GM21825 (cell line): ENCODE results near the gene MTCL1.

Experiments used
- ATAC-seq: cut with Tn5 transposase; IDR thresholded peaks from one replicate; pipeline ENCODE4 v1.9.1; 2021; ENCODE audit warnings: mild to moderate bottlenecking, moderate library complexity; ENCODE audit not compliant: unreplicated experiment

The MTCL1 gene

DNA sequence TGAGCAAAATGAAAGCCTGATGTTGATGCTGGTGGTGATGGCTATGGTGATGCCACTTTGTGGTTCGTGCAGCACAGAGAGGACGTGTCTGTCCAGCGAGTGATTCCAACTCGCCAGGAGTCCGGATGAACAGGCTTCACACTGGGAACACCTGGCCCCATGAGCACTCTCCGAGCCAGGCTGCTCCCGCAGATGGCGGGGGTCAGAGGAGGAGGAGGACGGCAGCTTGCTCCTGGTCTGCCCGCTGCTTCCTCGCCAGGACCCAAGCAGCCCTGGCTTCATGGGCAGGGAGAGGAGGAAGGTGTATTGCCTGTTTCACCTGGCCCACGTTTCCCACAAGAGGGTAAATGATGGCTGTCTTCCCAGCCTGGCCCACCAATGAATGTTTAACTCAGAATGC is 121.6 kb downstream of the MTCL1 start:
- ATAC-seq: no peak

DNA sequence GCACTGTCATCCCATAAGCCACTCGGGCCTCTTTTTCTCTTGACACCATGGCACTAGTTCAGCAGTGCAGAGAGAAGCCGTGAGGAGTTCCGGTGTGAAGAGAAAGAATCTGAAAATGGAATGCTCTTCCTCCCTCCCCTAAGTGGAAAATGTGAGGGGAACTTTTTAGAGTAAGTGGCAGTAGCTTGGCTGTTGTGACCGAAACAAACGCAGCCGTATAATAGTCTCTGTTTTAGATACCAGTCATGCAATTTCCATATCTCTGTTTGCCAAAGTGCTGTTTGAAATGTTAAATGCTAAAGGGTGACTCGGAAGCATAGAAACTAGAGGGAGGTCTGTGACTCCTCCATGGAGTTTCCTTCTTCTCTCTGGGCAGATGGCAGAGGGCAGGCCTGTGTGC is 122.9 kb downstream of the MTCL1 start:
- no peak for ATAC-seq

DNA sequence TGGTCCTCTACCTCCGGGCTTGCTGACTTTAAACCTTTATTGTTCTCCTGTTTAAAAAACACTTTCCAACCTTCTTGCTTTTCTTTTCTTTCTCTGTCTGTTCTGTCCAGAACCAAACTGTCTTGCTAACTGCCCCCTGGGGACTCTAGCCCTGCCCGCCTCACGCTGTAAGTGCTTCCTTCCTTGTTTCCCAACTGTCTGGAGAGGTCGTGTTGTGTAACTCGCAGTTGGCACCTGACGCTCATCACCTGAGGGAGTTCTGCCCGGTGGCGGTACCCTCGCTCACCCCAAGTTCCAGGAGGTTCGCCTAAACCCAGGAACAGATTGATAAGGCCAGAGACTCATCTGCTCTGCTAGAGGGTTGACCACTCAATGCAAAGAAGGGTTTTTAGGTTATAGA is 123.4 kb downstream of the MTCL1 start:
- ATAC-seq: no peak

DNA sequence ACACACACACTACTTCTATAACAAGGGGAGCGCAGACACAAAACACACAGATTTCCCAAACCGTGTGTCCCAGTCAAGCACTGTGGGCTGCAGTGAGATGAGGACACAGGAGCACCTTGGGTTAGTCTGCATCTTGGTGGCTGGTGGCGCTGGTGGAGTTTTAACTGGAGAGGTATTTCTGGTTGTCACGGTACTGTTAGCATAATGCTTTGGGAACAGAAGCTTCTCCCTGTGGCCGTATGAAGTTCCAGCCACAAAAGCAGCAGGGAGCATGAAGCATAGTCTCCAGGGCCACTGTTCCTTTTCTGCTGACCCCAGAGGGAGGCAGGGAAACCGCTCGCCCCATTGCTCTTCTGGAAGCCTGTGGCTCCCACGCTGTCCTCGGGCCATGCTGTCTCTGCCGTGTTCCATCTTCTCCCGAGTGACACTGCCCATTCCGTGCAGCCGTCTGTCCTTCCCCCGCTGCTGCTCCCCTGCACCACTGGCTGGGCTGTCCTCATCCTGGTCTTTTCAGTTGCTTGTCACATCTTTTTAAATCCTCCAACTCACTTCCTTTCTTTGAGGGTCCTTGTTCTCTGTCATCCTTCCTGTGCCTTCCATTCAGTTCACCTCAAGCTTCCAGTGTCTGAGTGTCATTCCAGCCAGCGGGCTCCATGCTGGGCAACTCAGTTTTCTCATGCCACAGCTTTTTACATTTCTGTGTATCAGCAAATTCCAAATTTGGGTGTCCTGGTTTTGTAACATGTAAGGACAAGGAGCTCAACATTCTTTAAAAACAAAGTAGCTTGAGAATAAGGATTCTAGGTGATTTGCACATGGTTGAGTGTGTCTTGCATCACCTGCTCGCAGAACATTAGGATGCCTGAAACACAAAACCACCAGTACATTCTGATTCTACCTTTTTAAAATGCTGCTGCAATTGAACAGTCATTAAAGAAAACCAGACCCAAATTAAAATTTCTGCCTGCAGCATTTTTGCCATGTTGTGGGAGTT is 125.0 kb downstream of the MTCL1 start:
- no peak for ATAC-seq

DNA sequence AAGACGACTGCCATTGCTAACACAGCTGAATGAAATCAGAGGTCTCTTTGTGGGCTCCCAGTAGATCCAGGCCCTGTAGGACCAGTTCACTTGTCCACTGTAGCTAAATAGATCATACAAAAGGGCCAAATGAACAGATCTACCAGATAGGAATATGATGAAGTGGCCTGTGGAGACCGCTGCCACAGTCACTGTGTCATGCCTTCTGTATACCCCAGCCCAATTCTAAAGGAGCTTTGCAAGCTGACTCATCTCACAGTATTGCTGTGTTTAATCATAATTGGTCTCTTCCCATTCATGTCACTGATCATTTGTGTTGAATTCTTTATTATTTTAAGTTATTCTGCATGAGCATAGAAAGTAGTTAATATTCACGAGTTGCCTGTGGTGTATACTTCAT is 125.8 kb downstream of the MTCL1 start:
- no peak for ATAC-seq

DNA sequence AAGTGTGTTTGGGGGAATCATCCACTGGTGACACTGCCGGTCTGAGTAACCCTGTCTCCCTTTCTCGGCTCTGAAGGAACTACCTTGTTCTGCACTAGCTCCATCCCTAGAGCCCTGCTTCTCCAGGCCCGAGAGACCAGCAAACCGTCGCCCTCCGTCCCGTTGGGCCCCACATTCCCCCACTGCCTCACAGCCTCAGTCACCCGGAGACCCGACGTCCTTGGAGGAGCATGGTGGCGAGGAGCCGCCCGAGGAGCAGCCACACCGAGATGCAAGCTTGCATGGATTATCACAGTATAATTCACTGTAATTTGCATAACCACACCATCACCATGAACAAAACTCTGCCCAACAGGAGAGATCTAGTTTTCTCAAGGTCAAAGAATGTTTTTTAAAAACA is 126.2 kb downstream of the MTCL1 start:
- no peak for ATAC-seq

DNA sequence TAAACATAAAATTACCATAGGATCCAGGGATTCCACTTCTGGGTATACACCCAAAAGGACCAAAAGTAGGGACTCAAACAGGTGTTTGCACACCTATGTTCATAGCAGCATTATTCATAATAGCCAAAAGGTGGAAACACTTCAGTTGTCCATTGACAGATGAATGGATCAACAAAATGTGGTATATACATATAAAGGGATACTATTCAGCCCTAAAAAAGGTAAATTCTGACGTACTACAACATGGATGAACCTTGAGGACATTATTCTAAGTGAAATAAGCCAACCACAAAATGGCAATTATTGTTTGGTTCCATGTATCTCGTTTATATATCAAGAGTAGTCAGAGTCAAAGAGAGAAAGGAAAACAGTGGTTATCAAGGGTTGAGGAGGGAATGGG is 128.1 kb downstream of the MTCL1 start:
- no peak for ATAC-seq

DNA sequence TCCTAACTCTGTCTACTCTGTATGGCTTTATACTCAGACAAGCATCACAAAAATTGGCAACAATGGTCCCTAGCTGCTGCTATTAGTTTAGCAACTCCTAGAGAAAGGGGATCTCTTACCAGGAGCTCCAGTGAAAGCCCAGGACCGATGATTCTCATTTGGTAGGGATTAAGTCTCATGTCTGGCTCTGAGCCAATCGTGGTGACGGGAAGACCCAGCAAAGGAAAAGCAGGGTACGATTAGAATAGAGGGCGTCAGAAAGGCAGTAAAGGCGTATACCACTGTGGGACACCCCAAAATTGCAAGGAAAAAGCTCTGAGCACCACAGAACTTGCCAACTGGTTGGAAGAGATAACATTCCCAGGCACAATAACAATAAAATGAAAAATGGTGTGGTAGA is 129.5 kb downstream of the MTCL1 start:
- no peak for ATAC-seq

DNA sequence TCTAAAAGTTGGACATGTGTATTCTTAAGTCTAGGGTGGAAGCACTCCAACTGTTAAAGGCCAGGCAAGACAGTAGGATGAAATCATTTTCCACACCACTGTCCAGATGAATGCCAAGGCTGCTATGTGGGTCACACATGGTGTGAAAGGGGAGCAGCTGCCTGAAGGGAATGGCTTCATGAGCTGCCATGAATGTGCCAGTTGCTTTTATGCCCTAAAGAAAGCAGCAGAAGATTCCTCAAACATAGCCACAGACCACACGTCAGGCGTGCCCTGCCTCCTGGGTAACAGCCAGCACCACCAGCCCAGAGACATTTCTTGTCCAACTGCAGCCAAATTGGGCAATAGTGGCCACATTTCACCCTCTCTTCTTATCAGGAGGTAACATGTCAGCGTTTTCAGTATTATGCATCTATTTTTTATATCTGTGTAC is 130.2 kb downstream of the MTCL1 start:
- ATAC-seq: no peak

DNA sequence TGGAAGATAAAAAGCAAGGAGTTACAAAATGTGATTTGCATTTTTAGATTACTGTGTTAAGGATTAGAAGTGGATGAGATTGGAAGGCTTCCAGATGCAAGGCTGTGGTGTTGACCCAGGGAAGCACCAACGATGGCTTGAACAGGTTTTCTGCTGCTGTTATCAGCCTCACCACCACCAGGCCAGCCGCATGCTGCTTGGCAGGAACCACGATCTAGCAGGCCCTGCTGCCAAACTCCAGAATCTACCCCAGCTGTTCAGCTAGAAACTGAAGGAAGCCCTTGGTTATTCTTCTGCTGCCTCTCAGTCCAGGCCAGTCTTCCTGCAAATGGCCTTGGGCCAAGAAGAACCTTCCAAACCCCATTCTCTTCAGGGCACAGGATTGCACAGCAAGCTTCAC is 133.9 kb downstream of the MTCL1 start:
- ATAC-seq: no peak

DNA sequence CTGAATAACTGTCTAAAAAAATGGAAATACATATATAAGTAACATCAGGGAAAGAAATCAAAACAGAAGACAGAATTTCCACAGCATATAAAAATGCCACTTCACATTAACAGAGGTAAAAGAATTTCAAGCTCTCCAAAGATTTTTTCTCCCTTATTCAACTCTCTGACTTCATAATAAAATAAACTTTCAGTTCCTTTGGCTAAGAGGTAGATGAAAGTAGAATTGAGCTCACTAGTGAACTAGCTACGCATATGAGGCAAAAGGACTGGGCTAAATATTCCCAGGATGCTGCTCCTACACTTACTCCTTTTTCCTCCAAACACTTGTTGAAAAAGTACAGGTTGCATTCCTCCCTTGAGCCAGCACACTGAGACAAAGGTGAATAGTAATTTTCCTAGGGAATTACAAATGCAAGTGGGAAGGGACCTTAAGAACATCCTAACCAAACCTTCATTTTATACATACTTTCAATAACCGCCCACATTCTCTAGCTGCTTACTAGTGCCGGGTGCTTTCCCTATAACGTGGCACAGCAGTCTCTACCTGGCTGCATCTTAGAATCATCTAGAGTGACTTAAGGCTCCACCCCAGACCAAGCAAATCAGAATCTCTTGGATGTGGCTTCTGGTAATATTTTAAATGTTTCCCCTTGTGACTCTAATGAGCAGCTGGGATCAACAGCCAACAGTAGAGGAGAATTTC is 136.6 kb downstream of the MTCL1 start:
- ATAC-seq: no peak

DNA sequence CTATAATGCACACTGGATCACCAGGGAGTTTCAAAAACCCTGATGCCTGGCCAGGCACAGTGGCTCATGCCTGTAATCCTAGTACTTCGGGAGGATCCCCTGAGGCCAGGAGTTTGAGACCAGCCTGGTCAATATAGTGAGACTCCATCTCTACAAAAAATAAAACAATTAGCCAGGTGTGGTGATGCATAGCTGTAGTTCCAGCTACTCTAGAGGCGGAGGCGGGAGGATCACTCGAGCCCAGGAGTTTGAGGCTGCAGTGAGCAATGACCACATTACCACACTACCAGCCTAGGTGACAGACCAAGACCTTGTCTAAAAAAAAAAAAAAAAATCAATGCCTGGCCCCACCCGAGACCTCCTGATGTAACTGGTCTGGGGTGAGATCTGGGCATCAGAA is 137.2 kb downstream of the MTCL1 start:
- no peak for ATAC-seq

DNA sequence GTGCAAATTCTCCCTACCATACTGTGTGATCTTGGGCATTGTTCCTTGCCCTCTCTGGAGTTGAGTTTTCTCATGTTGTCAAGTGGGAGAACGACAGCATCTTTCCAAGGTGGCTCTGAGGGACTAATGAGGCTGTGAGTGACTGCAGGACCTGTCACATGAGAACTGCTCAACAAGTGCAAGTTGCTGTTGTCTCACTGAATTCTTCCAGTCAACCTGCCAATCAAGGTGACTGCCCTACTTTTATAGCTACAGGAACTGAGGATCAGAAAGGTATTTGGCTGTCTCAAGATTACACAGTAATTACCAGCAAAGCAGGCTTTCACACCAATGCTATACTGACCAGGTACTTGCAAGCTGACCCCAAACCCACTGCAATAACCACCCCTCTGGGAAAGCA is 137.6 kb downstream of the MTCL1 start:
- no peak for ATAC-seq

DNA sequence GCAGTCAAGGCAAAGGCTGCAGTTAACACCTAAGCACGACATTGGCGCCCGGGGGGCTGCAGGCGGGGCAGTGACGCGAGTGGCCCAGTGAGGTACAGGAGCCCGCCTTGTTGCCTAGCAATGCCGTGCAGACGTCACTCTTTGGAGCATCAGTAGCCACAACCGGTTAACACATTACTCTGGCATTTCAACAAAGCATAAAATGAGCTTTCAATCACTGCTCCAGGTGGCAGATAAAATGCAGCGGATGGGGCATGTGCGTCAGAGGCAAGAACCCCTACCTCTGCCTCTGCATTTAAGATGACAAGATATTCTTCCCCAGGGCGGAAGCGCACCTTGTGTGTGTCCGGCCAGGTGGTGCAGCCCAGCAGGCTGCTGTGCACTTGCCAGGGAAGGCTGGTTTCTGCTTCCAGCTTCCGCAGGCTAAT is 139.4 kb downstream of the MTCL1 start:
- no peak for ATAC-seq

DNA sequence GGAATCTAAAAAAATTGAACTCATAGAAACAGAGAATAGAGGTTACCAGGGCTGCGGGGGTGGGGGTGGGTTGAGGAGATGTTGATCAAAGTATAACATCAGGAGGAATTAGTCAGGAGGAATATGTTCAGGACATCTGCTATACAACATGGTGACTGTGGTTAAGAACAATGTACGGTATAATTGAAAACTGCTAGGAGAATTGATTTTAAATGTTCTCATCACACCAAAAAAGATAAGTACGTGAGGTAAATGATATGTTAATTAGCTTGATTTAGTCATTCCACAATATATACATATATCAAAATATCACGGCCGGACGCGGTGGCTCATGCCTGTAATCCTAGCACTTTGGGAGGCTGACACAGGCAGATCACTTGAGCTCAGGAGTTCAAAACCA is 140.2 kb downstream of the MTCL1 start:
- ATAC-seq: no peak

DNA sequence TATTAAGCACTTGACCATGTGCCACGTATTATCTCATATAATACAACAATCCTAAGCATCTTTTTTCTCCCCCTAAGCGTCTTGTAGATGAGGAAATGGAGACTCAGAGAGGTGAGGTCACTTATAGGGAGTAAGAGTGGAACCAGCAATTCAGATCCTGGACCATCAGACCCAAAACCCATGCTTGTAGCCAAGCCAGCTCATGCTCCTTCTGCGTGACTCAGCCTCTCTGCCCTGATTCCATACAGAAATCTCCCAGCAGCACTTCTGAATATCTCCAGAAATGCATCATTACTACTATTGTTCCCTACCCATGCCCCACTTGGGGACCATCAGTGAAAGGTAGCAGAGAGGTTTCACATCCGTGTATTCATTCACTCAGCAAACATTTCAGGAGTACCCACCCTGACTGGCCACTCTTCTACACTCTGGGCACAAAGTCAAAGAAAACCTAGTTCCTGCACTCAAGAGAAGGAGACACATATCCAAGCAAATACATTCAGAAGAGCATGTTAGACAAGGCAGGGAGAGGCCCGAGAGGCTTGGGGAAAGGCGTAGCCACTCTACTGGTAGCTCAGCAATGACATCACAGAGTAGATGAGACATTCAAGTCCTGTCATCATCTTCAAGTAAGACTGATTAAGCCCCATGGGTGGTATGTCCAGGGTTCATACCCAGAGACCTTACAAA is 141.9 kb downstream of the MTCL1 start:
- ATAC-seq: no peak

DNA sequence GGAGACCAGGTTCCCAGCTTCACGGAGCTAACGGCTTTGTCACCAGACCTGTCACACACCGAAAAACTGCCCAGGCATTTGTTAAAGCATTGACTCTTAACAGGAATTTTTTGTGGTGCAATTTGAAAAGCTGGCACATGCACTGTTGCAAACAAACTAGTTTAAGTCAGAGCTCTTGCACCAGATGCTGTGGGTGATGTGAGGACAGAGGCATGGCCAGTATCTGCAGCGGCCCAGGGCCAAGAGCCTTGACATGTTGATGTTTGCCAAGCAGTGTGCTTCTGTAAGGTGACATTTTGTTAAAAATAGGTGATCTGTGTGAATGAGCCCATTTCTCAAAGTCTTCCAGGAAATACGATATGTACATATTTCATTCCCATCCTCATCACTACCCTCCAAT is 142.5 kb downstream of the MTCL1 start:
- ATAC-seq: no peak

DNA sequence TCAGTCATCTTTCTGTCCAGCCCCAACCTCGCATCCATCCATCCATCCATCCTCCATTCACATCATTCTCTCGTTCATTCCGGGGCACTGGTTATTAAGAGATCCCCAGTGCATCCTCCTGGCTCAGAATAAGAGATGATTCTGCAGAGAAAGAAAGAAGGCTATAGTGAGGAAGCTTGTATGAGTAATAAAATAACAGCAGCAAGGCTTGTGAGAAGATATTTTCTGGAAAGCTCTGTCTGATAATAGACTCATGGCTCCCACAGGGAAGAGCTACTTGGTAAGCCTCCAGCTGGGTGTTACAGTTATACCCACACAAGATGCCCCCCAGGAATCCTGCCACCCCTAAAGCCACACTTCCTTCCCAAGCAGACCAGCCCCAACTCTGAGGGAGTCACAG is 143.2 kb downstream of the MTCL1 start:
- no peak for ATAC-seq

DNA sequence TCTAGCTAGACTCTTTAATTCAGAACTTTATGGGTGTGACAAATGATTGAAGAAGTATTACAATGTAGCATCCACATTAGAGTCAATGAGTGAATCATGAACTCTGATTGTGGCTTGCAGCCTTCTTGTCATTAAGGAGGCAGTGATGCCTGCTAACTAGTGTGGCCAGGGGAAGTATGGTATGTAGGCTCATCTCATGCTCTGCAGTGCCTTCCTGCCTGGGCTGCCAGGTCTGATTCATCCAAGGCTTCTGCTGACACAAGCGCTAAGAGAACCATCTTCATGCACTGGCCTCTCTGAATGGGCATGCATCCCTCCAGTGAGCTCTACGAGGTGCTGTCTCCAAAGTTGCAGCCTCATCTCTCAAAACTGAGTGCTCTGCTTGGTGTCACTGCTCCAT is 144.3 kb downstream of the MTCL1 start:
- no peak for ATAC-seq

DNA sequence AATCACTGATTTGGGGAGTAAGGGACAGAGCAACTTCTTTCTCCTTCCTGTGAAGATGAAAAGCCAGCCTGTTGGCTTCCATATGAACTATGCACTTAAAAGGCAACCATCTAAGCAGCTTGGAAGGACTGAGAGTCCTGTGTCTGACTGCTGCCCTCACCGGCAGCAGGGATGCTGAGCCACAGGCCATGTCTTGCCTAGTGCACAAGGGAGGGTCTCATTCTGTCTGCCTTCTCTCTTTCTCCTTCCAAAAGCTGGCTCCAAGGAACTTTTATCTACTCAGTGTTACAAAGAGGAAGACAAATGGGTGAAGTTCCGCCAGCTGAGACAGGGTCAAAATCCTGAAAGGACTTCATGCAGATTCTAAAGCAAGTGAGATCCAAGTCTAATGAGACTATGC is 146.3 kb downstream of the MTCL1 start:
- ATAC-seq: no peak

DNA sequence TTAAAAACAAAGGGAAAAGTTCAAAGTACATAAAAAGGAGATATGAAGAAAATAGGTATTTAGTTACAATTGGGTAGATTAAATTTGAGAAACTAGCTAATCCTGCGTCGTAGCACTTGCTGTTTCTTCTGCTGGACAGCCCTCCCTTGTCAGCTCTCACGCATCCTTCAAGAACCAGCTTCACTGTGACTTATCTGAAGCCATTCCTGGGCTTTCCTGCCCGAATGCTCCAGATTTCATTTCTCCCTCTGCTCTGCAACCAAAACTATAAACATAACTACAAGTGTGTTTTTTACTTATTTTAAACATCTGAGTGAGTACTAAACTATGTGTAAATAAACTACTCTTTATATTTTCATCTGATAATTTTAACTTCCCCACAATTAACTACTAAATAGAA is 149.2 kb downstream of the MTCL1 start:
- no peak for ATAC-seq

DNA sequence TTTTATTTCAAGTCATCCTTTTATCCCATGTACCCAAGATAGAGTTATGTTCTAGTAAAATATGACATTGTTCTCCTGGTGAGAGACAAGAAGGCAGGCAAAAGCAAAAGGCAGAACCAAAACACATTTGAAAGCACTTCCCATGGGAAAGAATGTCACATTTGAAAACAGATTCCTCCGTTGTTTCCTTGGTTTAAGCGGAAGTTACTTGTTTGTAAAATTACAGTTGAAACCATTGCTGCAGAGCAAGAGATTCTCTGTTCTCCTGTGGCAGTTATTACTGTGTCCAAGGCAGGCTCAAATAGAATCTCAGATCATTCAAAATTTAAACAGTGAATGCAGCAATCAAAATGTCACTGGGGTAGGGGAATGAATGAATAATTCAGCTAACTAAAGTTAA is 149.6 kb downstream of the MTCL1 start:
- no peak for ATAC-seq
